ENCODE data around the gene KLHL29. TPM values are rescaled to one million over a fixed set of nuclear protein-coding genes. Genes with fewer than 3 reads are reported as not detected.

Gene KLHL29
- polyA plus RNA-seq, 1 donor from 2014 or later = 42.4 TPM

GRCh38 chr2:23423062-23423872 is 38.3 kb downstream of the KLHL29 start:
- H3K36me3 ChIP-seq (ENCODE audit: insufficient read depth, low read length) = no peaks in the 10 kb centered on the region
- peaks cover 5% of the 10 kb centered on the region for H3K79me2 ChIP-seq (replicated peaks; ENCODE audit: insufficient read depth, low read length)
- H2AFZ ChIP-seq (ENCODE audit: low read depth, low read length) = no peak overlapping the region
- H3K4me2 ChIP-seq (ENCODE audit: low read length) = no peak overlapping the region
- H3K9me2 ChIP-seq (ENCODE audit: insufficient read depth, low read length) = no peaks in the 10 kb centered on the region
- H3K4me3 ChIP-seq (ENCODE audit: low read length) = no peak overlapping the region
- no peaks in the 10 kb centered on the region for H3F3A ChIP-seq (ENCODE audit: insufficient read depth, low read length, poor library complexity, severe bottlenecking)
- no peaks in the 10 kb centered on the region for H3K9me3 ChIP-seq (ENCODE audit: low read length)
- TF ChIP-seq TAF1 (IDR thresholded peaks at IDR 0.05; ENCODE audit: low read depth) = no peak
- TF ChIP-seq MXI1 (conservative IDR thresholded peaks at IDR 0.05; ENCODE audit: poor library complexity, severe bottlenecking) = no peak
- no peak for TF ChIP-seq POLR2AphosphoS5 (IDR thresholded peaks at IDR 0.05)
- no peak for TF ChIP-seq RAD21 (conservative IDR thresholded peaks at IDR 0.05)
- TF ChIP-seq SMC3 (conservative IDR thresholded peaks at IDR 0.05; ENCODE audit: poor library complexity) = no peak
- TF ChIP-seq EZH2 (IDR thresholded peaks at IDR 0.05; ENCODE audit: borderline replicate concordance, insufficient read depth, low read length, poor library complexity, severe bottlenecking) = no peak
- TF ChIP-seq EP300 (conservative IDR thresholded peaks at IDR 0.05; ENCODE audit: poor library complexity, severe bottlenecking) = no peak
- TF ChIP-seq, protein P1, sequence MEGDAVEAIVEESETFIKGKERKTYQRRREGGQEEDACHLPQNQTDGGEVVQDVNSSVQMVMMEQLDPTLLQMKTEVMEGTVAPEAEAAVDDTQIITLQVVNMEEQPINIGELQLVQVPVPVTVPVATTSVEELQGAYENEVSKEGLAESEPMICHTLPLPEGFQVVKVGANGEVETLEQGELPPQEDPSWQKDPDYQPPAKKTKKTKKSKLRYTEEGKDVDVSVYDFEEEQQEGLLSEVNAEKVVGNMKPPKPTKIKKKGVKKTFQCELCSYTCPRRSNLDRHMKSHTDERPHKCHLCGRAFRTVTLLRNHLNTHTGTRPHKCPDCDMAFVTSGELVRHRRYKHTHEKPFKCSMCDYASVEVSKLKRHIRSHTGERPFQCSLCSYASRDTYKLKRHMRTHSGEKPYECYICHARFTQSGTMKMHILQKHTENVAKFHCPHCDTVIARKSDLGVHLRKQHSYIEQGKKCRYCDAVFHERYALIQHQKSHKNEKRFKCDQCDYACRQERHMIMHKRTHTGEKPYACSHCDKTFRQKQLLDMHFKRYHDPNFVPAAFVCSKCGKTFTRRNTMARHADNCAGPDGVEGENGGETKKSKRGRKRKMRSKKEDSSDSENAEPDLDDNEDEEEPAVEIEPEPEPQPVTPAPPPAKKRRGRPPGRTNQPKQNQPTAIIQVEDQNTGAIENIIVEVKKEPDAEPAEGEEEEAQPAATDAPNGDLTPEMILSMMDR (IDR thresholded peaks at IDR 0.05; ENCODE audit: poor library complexity, severe bottlenecking) = no peak
- no peak for TF ChIP-seq REST (IDR thresholded peaks at IDR 0.05; ENCODE audit: borderline replicate concordance)
- H4K20me1 ChIP-seq (ENCODE audit: insufficient read depth) = peaks cover 22% of the 10 kb centered on the region
- H3K27me3 ChIP-seq (ENCODE audit: insufficient read depth, low read depth, low read length) = no peaks in the 10 kb centered on the region
- no peak overlapping the region for H3K27ac ChIP-seq (ENCODE audit: low read length)
- no peak overlapping the region for H3K9ac ChIP-seq (ENCODE audit: low read length)

DNA sequence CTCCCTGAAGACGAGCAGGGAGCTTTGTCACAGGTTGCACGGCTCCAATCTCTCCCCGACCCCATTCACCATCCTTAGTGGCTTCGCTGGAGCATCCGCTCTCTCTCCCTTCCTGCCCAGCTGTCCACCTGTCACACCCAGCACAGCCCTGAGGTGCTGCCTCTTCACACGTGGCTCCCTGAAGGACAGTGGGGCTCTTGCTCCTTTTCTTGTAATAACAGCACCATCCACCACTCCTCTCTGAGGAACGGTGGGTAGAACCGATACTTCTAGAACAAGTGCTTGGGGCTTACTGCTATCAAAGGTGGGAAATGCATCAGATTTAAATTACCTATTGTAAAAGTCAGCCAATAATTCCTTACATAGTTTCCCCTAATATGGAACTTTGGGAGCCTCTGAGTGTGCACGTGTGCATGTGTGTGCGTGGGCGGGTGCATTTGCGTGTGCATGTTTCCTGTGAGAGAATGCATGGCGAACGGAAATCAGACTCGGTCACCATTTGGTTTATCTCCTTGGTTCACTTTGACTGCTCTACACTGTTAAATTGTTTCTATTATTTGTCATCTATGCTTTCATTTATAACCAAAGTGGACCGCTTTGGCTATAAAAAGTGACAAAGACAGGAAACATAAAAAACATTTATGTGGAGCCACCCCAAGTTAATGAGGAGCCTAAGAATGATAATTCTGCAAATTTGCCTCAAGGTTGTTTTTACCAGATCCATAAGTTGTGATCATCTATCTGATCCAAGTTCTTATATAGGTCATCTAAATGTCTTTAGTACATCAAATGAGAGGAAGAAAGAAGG is 39.1 kb downstream of the KLHL29 start:
- Histone ChIP-seq H2AFZ (ENCODE audit: low read depth, low read length) (no peak overlapping the region), H3K9me2 (ENCODE audit: insufficient read depth, low read length) (no peaks in the 10 kb centered on the region), H4K20me1 (ENCODE audit: insufficient read depth) (peaks cover 30% of the 10 kb centered on the region), H3K27me3 (ENCODE audit: insufficient read depth, low read depth, low read length) (no peaks in the 10 kb centered on the region), H3K9ac (ENCODE audit: low read length) (no peak overlapping the region), H3K4me3 (ENCODE audit: low read length) (no peak overlapping the region), H3K79me2 (replicated peaks; ENCODE audit: insufficient read depth, low read length) (peaks cover 5% of the 10 kb centered on the region), H3K36me3 (ENCODE audit: insufficient read depth, low read length) (no peaks in the 10 kb centered on the region), H3K27ac (ENCODE audit: low read length) (no peak overlapping the region), H3K4me2 (ENCODE audit: low read length) (no peak overlapping the region), H3K9me3 (ENCODE audit: low read length) (no peaks in the 10 kb centered on the region), H3F3A (ENCODE audit: insufficient read depth, low read length, poor library complexity, severe bottlenecking) (no peaks in the 10 kb centered on the region)
- TF ChIP-seq EZH2 (IDR thresholded peaks at IDR 0.05; ENCODE audit: borderline replicate concordance, insufficient read depth, low read length, poor library complexity, severe bottlenecking) (no peak), EP300 (conservative IDR thresholded peaks at IDR 0.05; ENCODE audit: poor library complexity, severe bottlenecking) (no peak), RAD21 (conservative IDR thresholded peaks at IDR 0.05) (no peak), MXI1 (conservative IDR thresholded peaks at IDR 0.05; ENCODE audit: poor library complexity, severe bottlenecking) (no peak), SMC3 (conservative IDR thresholded peaks at IDR 0.05; ENCODE audit: poor library complexity) (no peak), POLR2AphosphoS5 (IDR thresholded peaks at IDR 0.05) (no peak), REST (IDR thresholded peaks at IDR 0.05; ENCODE audit: borderline replicate concordance) (no peak), TAF1 (IDR thresholded peaks at IDR 0.05; ENCODE audit: low read depth) (no peak)
- TF ChIP-seq, protein P1 (IDR thresholded peaks at IDR 0.05; ENCODE audit: poor library complexity, severe bottlenecking) = no peak
